OCI-LY1 (cell line): ENCODE data around the gene XRCC2.

ENCODE experiments used
- CTCF ChIP-seq: fragments of 200-600 bp; sonication (generic), shearing (Covaris generic); IDR thresholded peaks from 2 replicates; pipeline ENCODE4 v1.5.1; 2017; ENCODE audit warnings: mild to moderate bottlenecking, antibody characterized with exemption, low read length, moderate library complexity, mixed read lengths
- EZH2 ChIP-seq: fragments of 200-600 bp; sonication (generic), shearing (Covaris generic); IDR thresholded peaks from 2 replicates; pipeline ENCODE4 v1.8.0; 2017; ENCODE audit warnings: borderline replicate concordance, mixed run types, mild to moderate bottlenecking, antibody characterized with exemption, low read length, moderate library complexity, mixed read lengths

GRCh38 chr7:152602962-152603361 lies 73.0 kb downstream of the XRCC2 start:
- TF ChIP-seq CTCF (no peak), EZH2 (no peak)
